Peyer's patch (tissue), 4 donors: ENCODE measurements around the gene PRIMA1. TPM values are rescaled to one million over a fixed set of nuclear protein-coding genes. Genes with fewer than 3 reads are reported as not detected.

Experiments used
- DNase-seq, 3 donors: peaks; one replicate each; pipeline ENCODE4 v3.0.0-alpha.2; 2017 to 2019
- H3K27ac ChIP-seq, 4 donors: fragments of 200-600 bp; sonication (generic); one replicate each; pipeline ENCODE4 v1.5.1; 2016 to 2019
- H3K27me3 ChIP-seq, 2 donors: fragments of 200-600 bp; sonication (generic); one replicate each; pipeline ENCODE4 v1.5.1; 2019
- H3K36me3 ChIP-seq, 3 donors: fragments of 200-600 bp; sonication (generic); one replicate each; pipeline ENCODE4 v1.5.1; 2016 to 2019
- H3K4me1 ChIP-seq, 4 donors: fragments of 200-600 bp; sonication (generic); one replicate each; pipeline ENCODE4 v1.5.1; 2016 to 2019
- H3K4me3 ChIP-seq, 4 donors: fragments of 200-600 bp; sonication (generic); 1 replicate in 3 of 4; 2 replicates in 1 of 4; pipeline ENCODE4 v1.5.1; 2016 to 2019; ENCODE audit warnings: mild to moderate bottlenecking in 1 of 4
- H3K9me3 ChIP-seq, 4 donors: fragments of 200-600 bp; sonication (generic); one replicate each; pipeline ENCODE4 v1.5.1; 2016 to 2019; ENCODE audit warnings: mild to moderate bottlenecking in 1 of 4
- POLR2A ChIP-seq, 2 donors: fragments of 450-650 bp; IDR thresholded peaks; one replicate each; pipeline ENCODE4 v1.5.1; 2017; ENCODE audit warnings: antibody characterized with exemption in 2 of 2, mild to moderate bottlenecking in 2 of 2, moderate library complexity in 2 of 2
- total RNA-seq, 4 donors: library from RNA; depleted of rRNA; stranded (reverse); fragments of >200 nt; gene quantifications; one replicate each; pipeline ENCODE4 v1.1.0, GENCODE V29; 2016
- TF ChIP-seq, protein P1 (sequence below), 6 experiments: fragments of 450-650 bp in 4 of 6; fragments of 200-600 bp in 2 of 6; sonication (generic) in 1 of 6; IDR thresholded peaks; one replicate each; pipeline ENCODE4 v1.5.1; 2017 to 2019; ENCODE audit warnings: antibody characterized with exemption in 6 of 6, mild to moderate bottlenecking in 3 of 6, moderate library complexity in 1 of 6

PRIMA1 gene
- total RNA-seq, 4 donors from 2014 or later: 1.2 to 5.1 (median 3.0) TPM

DNA sequence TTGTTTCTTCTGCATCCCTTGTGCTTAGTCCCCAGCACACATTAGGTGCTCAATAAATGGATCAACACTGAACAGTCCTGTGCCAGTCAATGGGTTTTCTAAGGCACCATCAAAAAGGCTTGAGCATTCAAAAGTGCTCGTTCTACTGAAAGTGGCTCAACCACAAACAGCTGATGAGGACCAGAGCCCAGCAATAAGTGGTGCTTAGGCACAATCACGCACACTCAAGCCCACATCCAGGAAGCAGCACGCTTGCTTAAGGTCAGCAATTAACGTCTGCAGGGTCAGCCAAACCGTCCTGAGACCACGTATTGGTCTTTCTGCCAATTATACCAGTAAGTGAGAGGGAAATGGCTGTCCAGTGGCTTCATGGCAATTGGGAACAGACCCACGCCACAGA is 56.5 kb downstream of the PRIMA1 start:
- Histone ChIP-seq H3K9me3 (no peaks in the 10 kb centered on the region), H3K4me3 (no peak overlapping the region), H3K36me3 (no peaks in the 10 kb centered on the region), H3K27me3 (no peaks in the 10 kb centered on the region), H3K4me1 (no peaks in the 10 kb centered on the region), H3K27ac (no peak overlapping the region)
- DNase-seq: no peak
- TF ChIP-seq, protein P1, sequence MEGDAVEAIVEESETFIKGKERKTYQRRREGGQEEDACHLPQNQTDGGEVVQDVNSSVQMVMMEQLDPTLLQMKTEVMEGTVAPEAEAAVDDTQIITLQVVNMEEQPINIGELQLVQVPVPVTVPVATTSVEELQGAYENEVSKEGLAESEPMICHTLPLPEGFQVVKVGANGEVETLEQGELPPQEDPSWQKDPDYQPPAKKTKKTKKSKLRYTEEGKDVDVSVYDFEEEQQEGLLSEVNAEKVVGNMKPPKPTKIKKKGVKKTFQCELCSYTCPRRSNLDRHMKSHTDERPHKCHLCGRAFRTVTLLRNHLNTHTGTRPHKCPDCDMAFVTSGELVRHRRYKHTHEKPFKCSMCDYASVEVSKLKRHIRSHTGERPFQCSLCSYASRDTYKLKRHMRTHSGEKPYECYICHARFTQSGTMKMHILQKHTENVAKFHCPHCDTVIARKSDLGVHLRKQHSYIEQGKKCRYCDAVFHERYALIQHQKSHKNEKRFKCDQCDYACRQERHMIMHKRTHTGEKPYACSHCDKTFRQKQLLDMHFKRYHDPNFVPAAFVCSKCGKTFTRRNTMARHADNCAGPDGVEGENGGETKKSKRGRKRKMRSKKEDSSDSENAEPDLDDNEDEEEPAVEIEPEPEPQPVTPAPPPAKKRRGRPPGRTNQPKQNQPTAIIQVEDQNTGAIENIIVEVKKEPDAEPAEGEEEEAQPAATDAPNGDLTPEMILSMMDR (IDR thresholded peaks at IDR 0.05): no peak
- no peak for TF ChIP-seq POLR2A (IDR thresholded peaks at IDR 0.05)

DNA sequence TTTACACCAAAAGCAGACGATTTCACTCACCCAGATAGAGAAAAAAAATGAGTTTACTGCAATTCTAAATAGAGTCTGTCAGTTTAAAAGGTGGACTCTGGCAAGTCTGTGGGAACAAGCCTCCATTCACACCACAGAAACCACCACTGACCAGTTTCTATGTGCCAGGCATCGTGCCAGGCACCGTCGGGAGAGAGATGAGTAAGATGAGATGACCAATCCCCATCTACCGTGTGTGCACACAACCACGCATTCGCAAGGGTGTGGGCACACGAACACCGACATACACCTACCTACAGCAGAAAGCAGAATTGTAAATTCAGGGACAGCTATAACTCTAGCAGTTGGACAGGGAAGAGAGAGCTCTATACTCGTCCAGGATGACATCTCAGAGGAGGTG is 58.3 kb downstream of the PRIMA1 start:
- no peak for TF ChIP-seq POLR2A (IDR thresholded peaks at IDR 0.05)
- TF ChIP-seq, protein P1 (IDR thresholded peaks at IDR 0.05): no peak
- no peaks in the 10 kb centered on the region for H3K36me3 ChIP-seq
- H3K4me1 ChIP-seq: no peaks in the 10 kb centered on the region
- peak in 1 of 3 donors; percentile 22 for DNase-seq
- no peak overlapping the region for H3K27ac ChIP-seq
- H3K27me3 ChIP-seq: no peaks in the 10 kb centered on the region
- no peak overlapping the region for H3K4me3 ChIP-seq
- no peaks in the 10 kb centered on the region for H3K9me3 ChIP-seq

DNA sequence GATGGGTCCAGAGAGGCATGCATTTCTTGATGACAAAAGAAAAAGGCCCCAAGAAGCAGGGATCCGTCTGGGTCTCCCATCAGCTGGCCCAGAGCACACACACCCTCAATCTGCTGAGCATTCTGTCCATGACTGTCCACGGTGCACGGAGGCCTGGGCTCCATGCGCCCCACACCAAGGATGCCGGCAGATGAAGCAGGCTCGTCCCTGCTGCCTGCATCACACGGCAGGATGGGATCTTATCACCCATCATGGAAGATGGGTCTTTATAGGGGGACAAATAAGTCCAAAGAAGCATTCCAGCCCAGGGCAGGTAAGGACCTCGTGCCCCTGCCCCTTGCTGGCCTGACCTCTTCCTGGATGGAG is 59.7 kb downstream of the PRIMA1 start:
- no peak for TF ChIP-seq POLR2A (IDR thresholded peaks at IDR 0.05)
- TF ChIP-seq, protein P1 (IDR thresholded peaks at IDR 0.05): no peak
- Histone ChIP-seq H3K27me3 (no peaks in the 10 kb centered on the region), H3K4me3 (no peak overlapping the region), H3K36me3 (no peaks in the 10 kb centered on the region), H3K4me1 (no peaks in the 10 kb centered on the region), H3K27ac (no peak overlapping the region), H3K9me3 (no peaks in the 10 kb centered on the region)
- peak in 1 of 3 donors; percentile 19 for DNase-seq

DNA sequence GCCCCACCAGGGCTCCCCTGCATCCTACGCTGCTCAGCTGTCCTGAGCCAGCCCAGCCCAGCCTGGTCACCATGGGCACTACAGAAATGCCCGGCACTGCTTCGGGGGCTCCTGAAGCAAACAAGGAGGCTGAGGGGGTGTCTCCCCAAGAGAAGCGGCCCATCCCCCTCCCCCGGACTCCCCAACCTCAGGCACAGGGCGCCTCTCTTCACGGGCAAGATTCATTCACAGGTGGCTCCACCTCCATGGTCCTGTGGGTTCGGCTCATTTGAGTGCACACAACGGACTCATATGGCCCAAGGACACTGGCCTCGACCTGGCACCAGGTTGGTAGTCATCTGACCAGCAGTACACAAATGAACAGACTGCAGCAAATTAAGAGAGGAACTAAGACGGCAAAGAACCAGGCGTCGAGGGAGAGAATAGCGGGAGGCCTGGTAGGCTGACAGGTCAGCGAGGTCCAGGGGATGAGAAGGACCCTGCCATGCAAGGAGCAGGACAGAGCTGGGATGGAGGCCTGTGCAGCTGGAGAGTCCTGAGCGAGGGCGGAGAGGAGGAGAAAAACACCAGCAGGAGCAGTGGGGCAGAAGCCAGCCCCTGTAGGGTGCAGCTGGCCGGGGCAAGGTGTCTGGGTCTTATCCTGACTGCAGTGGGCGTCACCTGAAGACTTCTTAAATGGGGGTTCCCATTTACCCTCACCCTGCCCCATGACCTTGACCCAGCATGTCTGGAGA is 60.2 kb downstream of the PRIMA1 start:
- peak in 1 of 3 donors; percentile 22 for DNase-seq
- TF ChIP-seq, protein P1 (IDR thresholded peaks at IDR 0.05): no peak
- no peak for TF ChIP-seq POLR2A (IDR thresholded peaks at IDR 0.05)
- Histone ChIP-seq H3K9me3 (no peaks in the 10 kb centered on the region), H3K36me3 (no peaks in the 10 kb centered on the region), H3K4me3 (no peak overlapping the region), H3K27me3 (no peaks in the 10 kb centered on the region), H3K27ac (no peak overlapping the region), H3K4me1 (no peaks in the 10 kb centered on the region)

DNA sequence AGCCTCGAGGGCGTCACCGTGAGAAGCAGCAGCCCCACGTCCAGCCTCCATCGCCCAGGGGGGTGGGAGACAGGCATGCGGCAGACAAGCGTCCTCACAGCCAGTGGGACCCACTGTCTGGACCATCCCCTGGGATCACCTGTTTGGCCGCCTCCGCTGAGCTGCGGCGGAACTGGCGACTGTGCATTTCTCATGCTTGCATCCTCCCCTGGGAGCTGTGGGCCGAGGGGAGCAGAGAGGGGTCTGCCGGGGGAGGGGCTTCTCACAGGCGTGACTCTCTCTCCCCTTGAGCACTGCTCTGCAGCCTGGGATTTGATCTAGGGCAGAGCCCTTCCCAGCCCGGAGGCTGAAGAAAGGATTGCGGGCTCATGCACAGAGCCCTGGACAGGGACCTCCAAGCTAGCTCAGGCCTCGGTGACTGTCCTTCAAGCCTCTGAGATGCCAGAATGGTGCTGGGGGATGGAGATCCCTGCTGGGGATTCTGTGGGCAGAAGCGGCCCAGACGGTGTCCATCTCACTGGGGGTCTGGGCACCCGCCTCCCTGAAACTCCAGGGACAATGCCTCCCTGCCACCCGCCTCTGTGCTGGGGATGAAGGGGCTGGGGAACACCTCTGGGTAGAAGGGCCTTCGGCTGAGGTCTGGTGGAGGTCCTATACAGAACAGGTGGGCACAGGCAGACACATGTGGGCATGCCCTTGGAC is 61.1 kb downstream of the PRIMA1 start:
- no peaks in the 10 kb centered on the region for H3K36me3 ChIP-seq
- no peaks in the 10 kb centered on the region for H3K4me1 ChIP-seq
- H3K9me3 ChIP-seq: no peaks in the 10 kb centered on the region
- no peak for DNase-seq
- no peak overlapping the region for H3K27ac ChIP-seq
- TF ChIP-seq POLR2A (IDR thresholded peaks at IDR 0.05): no peak
- TF ChIP-seq, protein P1 (IDR thresholded peaks at IDR 0.05): no peak
- no peak overlapping the region for H3K4me3 ChIP-seq
- no peaks in the 10 kb centered on the region for H3K27me3 ChIP-seq
